Inflammatory macrophage treated with lipopolysaccharide for 4 hours (primary cell): ENCODE results near the gene CDH12.

Source experiments
- DNase-seq: peaks from one replicate; pipeline ENCODE4 v3.0.0-alpha.2; 2020

The CDH12 gene

GRCh38 chr5:22757776-22758175, 95.4 kb downstream of the CDH12 start:
- no peak for DNase-seq

DNA sequence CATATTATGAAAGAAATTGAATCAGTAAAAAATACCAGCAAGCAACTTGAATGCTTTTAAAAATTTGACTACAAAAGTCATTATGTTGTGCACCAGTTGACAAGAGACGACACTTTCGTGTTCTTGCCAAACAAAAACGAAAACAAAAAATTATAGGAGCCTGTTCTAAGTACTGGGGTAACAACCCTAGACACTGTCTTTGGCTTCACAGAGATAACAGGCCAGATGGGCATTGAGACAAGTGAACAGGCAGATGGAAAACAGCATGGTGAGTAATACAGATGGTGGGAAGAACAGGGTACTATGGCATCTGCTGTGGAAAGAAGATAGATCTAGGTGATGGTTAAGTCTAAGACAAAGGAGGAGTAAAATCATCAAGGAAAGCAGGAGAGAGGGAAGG, 99.0 kb downstream of the CDH12 start:
- no peak for DNase-seq

- DNase-seq: no peak
Observed at GRCh38 chr5:22751536-22751935, 101.6 kb downstream of the CDH12 start.

GRCh38 chr5:22736443-22737003, 116.6 kb downstream of the CDH12 start:
- DNase-seq: no peak

DNA sequence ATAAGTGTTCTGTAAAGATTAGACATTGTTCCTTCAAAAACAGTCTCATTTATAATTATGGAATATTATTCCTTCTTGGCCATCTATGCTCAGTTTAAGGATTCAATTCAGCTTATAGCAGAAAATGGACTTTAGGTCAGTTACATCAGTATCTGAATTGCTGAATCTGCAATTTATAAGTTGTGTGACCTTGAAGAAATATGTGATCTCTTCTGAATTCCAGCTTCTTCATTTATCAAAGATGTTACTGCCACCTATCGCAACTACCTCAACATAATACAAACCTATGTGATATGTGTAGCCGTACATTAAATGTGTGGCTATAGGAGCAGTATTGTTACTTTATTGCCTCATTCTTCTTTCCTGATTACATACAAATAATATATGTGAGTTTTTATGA, 118.2 kb downstream of the CDH12 start:
- no peak for DNase-seq

GRCh38 chr5:22728610-22729009, 124.5 kb downstream of the CDH12 start:
- DNase-seq: no peak

DNA sequence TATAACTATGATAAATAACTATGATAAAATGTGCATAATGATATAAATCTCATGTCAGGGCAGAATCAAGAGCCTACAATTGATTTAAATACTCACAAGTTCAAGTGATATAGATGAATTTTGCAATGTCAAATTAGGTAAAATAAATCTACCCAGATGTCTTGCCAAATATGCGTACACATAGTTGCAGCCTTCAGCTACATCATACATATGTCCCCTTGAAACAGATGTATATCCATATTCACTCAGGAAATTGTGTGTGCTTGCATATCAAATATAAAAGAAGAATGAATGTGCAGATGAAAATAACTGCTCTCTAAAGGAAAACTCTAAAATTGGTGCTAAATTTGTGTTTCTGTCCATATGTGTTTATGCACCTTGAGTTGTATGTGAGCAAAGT, 130.7 kb downstream of the CDH12 start:
- no peak for DNase-seq

DNA sequence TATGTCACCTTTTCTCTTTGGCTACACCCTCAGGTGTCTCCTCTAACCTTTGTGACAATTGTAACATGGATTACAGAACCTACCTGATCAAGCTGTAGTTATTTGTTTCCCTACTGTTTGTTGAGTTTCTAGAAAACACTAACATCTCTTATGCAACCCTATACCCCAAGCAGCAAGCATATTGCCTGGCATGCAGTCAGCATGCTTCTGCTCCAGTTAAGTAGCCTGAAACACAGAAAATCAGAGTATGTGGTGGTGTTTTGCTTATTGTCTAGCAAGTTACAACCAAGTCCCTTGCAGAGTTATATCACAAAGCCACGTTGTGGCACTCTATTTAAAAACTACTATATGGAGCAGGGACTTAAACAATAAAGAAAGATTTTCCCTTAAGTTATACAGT, 131.1 kb downstream of the CDH12 start:
- no peak for DNase-seq

GRCh38 chr5:22719842-22720241, 133.3 kb downstream of the CDH12 start:
- no peak for DNase-seq

- DNase-seq: no peak
Observed at GRCh38 chr5:22710660-22711059, 142.5 kb downstream of the CDH12 start.

DNA sequence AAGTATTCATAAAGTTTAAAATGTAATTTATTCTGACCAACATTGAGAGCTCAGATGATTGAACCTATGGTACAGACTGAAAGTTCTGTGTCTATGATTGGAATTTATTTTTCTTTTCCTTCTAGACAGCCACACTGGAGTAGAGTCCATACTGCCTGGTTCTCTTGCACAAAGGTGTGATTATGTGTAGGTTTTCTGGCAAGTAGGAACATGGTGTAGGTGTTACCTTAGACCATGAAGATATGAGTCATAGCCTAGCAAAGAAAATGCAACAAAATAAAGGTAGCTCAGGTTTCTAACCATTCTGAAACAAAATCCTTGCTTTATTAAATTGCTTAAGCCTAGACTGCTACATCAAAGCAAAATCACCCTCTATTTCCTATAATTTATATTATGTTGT, 143.4 kb downstream of the CDH12 start:
- no peak for DNase-seq

DNA sequence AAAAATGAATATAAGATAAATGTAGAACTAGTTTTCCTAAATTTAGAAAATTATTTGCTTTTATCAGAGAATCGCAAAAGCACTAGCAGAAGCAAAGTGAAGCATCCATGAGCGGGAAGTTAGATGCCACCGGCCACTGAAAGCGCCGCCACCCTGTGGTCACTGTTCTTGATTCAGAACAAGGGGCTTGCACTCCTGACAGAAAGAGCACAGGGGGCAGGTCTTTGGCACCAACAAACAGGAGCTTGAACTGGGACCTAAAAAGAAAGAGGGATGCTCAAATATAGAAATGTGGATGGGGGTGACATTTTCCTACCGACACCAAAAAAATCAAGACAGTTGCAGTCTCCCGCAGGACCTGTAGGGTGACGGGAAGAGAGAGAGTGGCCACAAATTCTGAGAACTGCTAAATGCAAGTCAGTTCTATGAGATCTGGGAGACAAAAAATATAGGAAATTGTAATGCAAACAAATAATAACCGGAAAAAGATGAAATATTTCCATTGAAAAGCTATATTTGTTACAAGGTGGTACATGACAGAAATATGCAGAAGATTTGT, 144.3 kb downstream of the CDH12 start:
- no peak for DNase-seq

GRCh38 chr5:22706901-22707300, 146.2 kb downstream of the CDH12 start:
- no peak for DNase-seq

GRCh38 chr5:22699319-22699718, 153.8 kb downstream of the CDH12 start:
- no peak for DNase-seq

DNA sequence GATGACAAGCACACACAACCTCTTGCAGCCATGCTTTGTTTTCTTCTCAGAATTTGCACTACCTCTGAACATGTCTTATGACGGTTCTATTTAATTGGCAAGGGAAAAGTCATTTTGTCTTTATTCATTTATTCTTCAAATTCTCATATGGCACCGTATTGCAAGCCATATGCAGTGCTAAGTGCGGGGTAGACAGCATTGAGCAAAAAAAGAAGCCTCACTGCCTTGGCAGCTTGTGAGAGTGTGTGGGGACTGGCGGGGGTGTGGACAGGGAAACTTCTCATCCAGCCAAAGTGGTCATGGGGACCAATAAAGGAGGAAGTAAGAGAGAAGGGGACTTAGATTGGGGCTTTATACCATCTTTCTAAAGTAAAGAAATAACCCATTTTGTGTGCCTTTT, 160.0 kb downstream of the CDH12 start:
- no peak for DNase-seq

GRCh38 chr5:22683050-22683449, 170.1 kb downstream of the CDH12 start:
- DNase-seq: no peak

GRCh38 chr5:22678886-22679285, 174.3 kb downstream of the CDH12 start:
- DNase-seq: no peak

- no peak for DNase-seq
Observed at GRCh38 chr5:22673131-22673530, 180.0 kb downstream of the CDH12 start.

DNA sequence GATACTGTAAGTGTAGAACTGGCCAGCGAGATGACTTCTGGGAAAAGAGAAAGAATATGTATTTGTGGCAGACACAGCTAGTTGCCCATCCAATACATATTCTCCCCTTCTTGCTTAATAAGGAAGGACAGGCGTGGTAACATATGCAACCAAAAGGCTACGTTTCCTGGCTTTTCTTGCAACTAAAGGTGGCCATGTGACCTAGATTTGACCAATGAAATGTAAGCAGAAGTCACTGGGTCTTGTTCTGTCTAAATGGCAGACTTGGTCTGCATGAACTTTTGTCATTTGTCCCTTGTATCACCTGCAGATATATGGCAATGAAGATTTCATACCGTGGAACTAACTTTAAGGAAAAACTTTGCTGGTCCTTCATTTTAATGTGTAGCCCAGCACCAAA, 183.8 kb downstream of the CDH12 start:
- no peak for DNase-seq

DNA sequence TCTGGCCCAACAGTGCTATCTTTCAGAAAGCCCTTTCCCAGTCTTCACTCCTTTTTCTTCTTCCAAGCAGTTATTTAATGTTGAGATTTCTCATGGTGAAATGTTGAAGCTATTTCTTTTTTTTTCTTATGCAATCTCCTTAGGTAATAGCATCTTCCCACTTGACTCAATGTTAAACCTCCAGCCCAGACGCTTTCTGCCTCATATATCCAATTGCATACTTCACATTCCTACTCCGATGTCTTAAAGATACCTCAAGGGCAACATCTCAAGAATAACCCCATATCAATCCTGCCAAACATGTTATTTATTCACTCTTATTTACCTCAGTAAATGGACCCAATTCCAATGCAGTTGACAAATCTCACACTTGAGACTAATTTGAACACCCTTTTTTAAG, 187.3 kb downstream of the CDH12 start:
- no peak for DNase-seq

DNA sequence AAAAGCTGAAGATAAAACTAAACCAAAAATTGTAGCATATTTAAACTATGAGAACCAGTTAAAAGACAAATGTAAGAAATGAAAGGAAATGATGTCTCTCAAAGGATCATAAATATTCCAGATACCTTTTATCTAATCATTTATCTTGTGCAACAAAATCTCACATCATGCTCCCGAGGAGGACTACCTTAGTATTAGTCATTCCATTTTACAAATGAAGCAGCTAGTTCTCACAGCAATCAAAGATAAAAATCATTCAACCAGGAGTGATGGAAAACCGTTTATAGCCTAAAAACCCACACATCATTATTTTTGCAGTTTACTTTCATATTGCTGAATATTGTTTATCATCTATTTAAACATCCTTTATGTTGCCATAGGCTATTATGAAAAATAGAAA, 190.0 kb downstream of the CDH12 start:
- DNase-seq: no peak

- DNase-seq: no peak
Observed at GRCh38 chr5:22662391-22662790, 190.8 kb downstream of the CDH12 start.

GRCh38 chr5:22651355-22651754, 201.8 kb downstream of the CDH12 start:
- no peak for DNase-seq

DNA sequence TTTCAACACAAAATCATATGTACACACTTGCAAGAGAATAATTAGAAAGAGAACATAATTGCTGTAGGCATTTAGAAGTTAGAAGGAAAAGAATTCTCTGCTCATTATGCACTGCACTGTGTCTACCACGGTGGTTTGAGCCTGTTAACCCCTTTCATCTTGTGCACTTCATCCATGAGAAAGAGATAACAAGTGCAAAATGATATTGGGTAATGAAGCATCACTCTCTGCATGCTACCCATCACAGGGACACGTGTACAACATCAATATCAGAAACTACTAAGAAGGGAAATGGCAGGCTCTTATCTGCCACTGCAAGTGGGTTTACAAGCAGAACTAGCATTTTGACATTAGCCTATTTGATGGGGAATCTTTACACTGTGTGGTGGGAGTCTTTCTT, 202.6 kb downstream of the CDH12 start:
- no peak for DNase-seq

- DNase-seq: no peak
Observed at GRCh38 chr5:22649074-22649473, 204.1 kb downstream of the CDH12 start.

- no peak for DNase-seq
Observed at GRCh38 chr5:22644859-22645258, 208.3 kb downstream of the CDH12 start.
